H54 (cell line): Measurements from ENCODE around the gene ENOX1.

ENCODE experiments used
- DNase-seq: peaks from one replicate; pipeline ENCODE4 v3.0.0; 2011; ENCODE audit warnings: low spot score, mixed read lengths; ENCODE audit not compliant: insufficient read length
- FAIRE-seq: peaks from 3 replicates; lab custom pipeline; 2011; peaks lifted over from hg19 to GRCh38; lab: Jason Lieb, UNC
- POLR2A ChIP-seq: IDR thresholded peaks from 2 replicates; pipeline ENCODE4 v1.6.1; 2011; ENCODE audit warnings: low read depth, mild to moderate bottlenecking, low read length

The ENOX1 gene

DNA sequence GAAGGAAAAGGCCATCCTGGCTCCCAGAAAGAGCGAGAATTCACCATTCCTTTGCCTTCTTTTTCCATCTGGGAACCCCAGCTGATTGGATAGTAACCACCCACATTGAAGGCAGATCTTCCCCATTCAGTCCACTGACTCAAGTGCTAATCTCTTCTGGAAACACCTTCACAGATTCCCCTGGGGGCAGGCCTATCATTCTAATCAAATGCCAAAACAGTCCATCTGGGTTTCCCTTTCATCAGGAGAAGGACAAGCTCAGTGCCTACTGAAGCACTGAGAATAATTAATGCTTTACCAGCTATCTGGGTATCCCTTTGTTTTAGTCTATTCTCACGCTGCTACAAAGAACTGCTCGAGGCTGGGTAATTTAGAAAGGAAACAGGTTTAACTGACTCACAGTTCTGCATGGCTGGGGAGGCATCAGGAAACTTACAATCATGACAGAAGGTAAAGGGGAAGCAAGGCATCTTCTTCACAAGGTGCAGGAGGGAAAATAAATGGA is 293.2 kb downstream of the ENOX1 start:
- no peak for DNase-seq
- no peak for FAIRE-seq
- no peak for TF ChIP-seq POLR2A

DNA sequence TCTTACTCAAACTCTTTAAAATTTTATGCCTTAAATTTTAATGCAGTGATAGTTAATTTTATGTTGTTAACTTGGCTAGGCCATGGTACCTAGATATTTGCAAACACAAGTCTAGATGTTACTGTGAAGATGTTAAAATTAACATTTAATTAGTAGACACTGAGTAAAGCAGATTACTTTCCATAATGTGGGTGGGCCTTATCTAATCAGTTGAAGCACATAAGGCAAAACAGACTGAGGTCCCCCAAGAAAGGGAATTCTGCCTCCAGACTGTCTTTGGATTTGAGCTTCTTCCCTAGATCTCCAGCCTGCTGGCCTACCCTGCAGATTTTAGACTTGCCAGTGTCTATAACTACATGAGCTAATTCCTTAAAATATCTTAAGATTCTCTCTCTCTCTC is 294.0 kb downstream of the ENOX1 start:
- DNase-seq (no peak), FAIRE-seq (no peak)
- no peak for TF ChIP-seq POLR2A

DNA sequence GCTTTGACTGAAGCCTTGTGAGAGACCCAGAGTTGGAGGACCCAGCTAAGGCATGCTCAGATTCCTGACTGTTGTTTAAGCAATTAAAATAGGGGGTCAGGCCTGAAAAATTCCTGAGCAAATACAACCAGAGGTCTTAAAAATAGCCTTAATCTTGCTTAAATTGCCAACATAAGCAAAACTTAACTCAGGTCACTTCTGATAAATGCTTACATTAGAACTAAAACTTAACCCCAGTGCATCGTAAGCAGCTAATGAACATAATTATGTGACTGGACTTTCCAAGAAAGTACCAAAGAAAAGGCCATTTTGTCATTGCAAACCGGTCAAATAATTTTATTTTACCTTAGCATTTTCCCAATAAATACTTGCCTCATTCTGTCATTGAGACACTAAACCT is 294.5 kb downstream of the ENOX1 start:
- FAIRE-seq (no peak), DNase-seq (no peak)
- no peak for TF ChIP-seq POLR2A

DNA sequence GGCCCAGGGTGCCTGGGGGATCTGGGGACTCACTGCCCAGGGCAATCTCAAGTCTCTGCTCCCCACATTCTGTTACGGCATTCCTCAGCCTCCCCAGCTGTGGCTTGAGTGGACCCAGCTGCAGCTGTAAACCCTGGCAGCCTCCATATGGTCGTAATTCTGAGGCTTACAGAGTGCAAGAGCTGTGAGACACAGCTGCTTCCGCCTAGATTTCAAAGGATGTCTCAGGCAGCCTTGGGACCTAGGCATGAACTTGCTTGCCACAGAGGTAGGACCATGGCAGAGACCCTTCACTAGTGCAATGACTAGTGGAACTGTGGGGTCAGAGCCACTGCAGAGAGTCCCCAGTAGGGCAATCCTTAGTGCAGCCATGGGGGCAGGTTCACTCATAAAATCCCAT is 297.5 kb downstream of the ENOX1 start:
- DNase-seq, result no peak
- no peak for TF ChIP-seq POLR2A

DNA sequence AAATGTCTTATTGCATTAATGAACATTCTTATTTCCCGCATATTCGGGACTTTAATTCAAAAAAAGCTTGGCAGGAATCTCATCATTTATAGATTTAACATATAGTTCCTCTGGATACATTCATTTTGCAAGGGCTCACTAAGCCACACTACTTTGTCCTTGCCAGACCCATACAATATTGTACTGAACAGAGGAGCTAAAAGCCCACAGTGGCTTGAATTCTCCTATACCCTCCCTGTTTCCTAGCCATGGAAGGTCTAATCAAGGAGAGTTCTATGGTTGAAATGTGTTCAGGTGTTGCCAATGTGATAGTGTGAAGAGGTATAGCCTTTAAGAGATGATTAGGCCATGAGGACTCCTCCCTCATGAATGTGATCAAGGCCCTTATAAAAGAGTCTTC is 298.9 kb downstream of the ENOX1 start:
- FAIRE-seq (no peak), DNase-seq (no peak)
- no peak for TF ChIP-seq POLR2A

More for the DNA sequence above, 297.5 kb downstream of the ENOX1 start:
- no peak for FAIRE-seq

DNA sequence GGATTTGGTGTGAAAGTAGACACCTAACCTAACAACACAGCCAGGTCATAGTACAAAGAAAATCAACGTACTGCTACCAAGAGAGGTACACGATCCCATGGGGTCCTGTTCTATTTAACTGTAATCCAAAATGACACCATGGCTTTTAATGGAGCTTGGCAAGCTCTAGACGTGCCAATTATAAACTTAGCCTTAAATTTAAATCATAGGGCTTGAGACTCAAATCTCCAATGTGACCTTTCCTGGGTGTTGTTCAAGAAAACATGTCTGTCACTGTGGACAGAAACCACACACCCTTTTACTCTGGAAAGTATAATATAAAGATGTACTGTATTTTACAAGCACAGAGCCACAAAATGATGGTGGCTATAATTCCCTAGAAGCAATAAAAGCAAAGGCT is 299.3 kb downstream of the ENOX1 start:
- FAIRE-seq (no peak), DNase-seq (no peak)
- no peak for TF ChIP-seq POLR2A

DNA sequence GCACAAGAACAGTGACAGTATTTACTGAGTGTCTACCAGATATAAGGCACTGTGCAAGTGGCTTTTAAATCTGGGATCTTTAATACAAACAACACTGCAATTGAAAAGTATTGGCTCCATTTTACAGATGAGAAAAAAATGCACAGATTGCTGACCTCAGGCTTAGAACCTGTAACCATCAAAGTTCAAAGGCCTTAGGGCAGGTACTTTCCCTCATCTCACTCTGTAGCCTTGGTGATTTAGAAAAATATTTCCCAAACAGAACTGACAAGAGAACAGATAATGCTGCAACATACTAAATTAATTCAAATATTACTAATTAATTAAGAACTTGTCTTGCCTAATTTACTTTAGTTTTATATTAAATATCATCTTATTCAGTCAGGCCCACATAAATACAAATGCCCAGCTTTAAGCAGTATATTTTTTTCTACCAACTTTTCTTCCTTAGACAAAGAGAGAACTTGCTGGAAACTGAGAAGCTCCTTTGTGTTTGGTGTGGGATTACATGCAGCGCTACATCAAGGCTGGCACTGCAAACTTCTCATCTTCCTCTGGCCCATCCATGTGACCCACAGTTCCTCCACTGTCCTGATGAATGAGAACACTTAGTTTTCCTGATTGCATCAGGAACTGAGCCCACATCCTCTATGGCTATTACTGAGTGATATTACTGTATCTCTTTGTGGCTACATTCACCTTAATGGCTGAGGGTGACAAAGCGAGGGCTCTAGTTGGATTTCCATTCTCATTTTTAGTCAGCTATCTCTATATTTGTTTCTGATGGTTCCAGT is 302.1 kb downstream of the ENOX1 start:
- no peak for FAIRE-seq
- TF ChIP-seq POLR2A, result no peak
- no peak for DNase-seq

DNA sequence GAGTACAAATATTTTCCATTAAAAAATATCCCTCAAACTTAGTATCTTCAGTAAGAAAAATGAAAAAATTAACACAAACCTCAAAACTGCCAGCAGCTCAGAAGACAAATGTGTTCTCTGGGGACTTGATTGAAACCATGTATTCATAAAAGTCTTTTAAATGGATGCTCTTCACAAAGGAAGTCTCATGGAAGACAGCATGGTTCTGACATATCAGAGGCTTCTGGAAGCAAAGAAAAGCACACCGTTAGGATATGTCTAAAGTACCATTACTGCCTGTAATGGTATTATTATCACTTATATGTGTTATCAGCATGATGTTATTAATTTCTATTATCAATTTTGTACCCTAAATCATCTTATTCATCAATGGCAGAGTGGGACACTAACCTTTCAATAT is 302.8 kb downstream of the ENOX1 start:
- DNase-seq, result no peak
- FAIRE-seq, result no peak
- no peak for TF ChIP-seq POLR2A

DNA sequence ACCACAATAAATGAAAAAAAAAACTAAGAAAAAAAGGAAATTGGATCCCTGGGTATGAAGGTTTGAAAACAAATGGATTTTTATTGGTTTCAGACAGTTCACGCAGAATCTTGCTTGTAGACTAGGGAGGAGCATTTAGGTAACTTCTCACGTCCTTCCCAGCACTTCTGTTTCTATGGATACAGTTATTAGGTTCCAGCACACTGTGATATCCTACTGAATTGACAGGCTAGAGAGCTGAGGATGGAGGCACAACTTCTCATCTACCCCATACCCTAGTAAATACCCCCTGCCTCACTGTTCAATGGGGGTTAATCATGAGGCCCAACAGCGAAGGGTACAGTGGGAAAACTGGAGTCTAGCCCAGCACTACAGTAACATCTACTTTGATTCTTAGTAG is 304.1 kb downstream of the ENOX1 start:
- no peak for TF ChIP-seq POLR2A
- no peak for DNase-seq
- FAIRE-seq, result no peak

DNA sequence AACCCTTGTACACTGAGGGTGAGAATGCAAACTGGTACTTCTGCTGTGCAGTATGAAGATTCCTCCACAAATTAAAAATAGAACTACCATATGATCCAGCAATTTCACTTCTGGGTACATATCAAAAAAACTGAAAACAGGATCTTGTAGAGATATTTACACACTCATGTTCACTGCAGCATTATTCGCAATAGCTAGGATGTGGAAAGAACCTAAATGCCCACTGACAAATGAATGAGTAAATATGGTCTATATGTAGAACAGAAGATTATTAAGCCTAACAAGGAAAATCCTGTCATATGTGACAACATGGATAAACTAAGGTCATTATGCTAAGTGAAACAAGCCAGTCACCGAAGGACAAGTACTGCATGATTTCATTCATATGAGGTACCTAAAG is 304.7 kb downstream of the ENOX1 start:
- FAIRE-seq (no peak), DNase-seq (no peak)
- TF ChIP-seq POLR2A, result no peak

DNA sequence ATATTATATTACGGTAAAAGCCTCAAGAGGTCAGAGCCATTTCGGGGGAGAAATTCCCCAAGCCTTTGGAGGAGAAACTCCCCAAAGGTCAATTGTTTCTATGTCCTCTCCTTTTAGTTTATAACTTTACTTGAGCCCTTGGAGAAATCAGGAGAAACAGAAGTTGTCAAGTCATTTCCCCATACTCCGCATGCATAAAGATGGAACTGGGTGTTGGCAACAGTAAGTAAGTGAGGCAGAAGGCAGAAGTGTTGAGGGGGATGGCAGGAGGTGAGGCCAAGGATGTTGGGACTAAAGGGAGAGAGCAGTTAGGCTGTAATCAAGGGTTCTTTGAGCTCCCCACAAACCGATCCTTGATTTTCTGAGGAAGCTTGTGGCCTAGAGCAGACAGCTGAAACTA is 307.9 kb downstream of the ENOX1 start:
- DNase-seq (no peak), FAIRE-seq (no peak)
- TF ChIP-seq POLR2A, result no peak

DNA sequence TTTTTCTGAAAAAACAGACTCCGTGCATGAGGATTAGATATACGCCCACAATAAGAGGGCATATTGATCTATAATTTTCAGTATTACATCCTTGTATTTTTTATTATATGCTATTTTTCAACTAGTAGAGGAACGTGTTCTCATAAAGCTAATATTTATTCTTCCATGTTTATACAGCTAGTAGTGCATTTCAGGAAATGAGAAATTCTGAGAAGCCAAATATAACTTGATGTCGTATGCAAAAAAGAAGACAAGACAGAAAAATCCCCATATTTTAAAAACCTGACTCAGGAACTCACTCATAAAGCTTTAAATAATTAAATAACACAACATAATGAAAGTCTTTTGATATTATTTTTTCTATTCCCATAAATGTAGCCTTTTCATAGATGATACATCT is 308.6 kb downstream of the ENOX1 start:
- no peak for DNase-seq
- no peak for TF ChIP-seq POLR2A
- no peak for FAIRE-seq

DNA sequence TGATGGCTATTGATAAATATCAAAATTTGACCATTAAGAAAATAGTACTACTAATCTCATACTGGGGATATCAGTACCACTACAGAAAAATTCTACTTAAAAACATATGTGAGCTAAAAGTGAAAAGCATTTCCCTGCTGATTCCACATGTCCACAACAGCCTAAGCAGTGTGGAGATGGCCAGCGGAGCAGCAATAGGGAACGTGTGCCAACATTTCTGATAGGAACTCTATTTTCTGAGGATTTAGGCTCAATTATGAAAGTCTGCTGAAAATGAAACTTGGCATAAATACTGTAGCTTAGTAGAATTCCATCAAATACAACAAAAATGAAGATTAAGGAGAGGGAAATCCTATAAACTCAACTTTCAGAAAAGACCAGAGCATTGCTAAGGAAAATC is 311.6 kb downstream of the ENOX1 start:
- DNase-seq (no peak), FAIRE-seq (no peak)
- no peak for TF ChIP-seq POLR2A

DNA sequence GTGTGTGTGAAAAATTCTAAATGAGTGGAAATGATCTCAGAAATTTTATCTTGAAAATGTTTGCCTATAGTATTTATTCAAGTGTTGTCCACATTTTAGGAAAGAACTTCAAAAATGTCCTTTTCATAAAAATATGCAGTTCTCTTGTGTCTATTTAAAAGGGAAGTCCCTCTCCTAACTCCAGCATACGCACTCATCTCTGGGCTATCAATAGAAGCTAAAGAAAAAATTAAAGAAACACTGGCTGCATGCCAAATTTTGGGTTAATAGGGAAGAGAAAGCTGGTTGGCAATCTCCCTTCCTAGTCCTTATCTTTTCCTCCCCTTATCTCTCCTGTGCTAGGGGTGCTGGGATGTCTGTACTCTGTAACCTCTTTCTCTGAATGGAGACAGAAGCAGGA is 313.3 kb downstream of the ENOX1 start:
- DNase-seq (no peak), FAIRE-seq (no peak)
- no peak for TF ChIP-seq POLR2A

DNA sequence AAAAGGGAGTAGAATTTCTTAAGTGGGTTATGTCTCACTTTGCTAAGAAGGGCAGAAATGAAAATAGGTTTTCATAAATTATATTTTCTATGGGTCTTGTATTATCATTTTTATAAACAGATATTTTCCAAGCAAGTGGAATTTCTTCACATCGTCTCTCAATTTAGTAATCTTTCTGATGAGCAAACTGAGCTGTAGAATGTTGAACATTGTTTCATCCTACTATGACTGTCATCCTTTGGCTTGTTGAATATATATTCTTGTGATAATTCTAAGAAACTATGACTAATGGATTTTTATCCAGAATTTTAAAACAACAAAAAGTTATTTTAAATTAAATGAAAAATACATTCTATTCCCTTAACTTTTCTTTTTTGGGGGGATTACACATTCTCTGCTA is 313.8 kb downstream of the ENOX1 start:
- DNase-seq, result no peak
- TF ChIP-seq POLR2A, result no peak
- FAIRE-seq, result no peak
